ENCODE results near the gene IL15. TPM values are rescaled to one million over a fixed set of nuclear protein-coding genes. Genes with fewer than 3 reads are reported as not detected.

Gene IL15
- total and polyA plus RNA-seq, 12 donors = 1.4 to 19.6 (median 2.0) TPM

- no peak for ATAC-seq
- H3K4me1 ChIP-seq = peaks cover 0 to 56% (median 4%) of the 10 kb centered on the region in 9 donors
Measured at GRCh38 chr4:141646969-141647368, 10.6 kb downstream of the IL15 start.

GRCh38 chr4:141647966-141648365, 11.6 kb downstream of the IL15 start:
- Histone ChIP-seq H3K27ac (peak overlapping the region in 2 of 10 donors; percentile 49 to 54), H3K27me3 (no peaks in the 10 kb centered on the region), H3K9me3 (no peaks in the 10 kb centered on the region), H3K4me1 (peaks cover 0 to 55% (median 14%) of the 10 kb centered on the region in 9 donors), H3K36me3 (no peaks in the 10 kb centered on the region), H3K4me3 (no peak overlapping the region)
- WGBS, 2 donors = 45 to 53% methylated on average over 1 of the region's 1 CpG
- DNase-seq (no peak), ATAC-seq (peak in 1 of 8 donors; percentile 16)
- TF ChIP-seq CTCF (IDR thresholded peaks at IDR 0.05) = no peak
- intact Hi-C loops (cut with DNase I) = no loop called here

More at GRCh38 chr4:141646969-141647368, 10.6 kb downstream of the IL15 start:
- Histone ChIP-seq H3K4me3 (no peak overlapping the region), H3K36me3 (no peaks in the 10 kb centered on the region), H3K27me3 (no peaks in the 10 kb centered on the region), H3K27ac (peak overlapping the region in 1 of 10 donors; percentile 54), H3K9me3 (no peaks in the 10 kb centered on the region)
- no peak for TF ChIP-seq CTCF (IDR thresholded peaks at IDR 0.05)
- intact Hi-C loops (cut with DNase I) = no loop called here
- 50 to 63% methylated on average over 3 of the region's 3 CpGs for WGBS, 2 donors
- no peak for DNase-seq

GRCh38 chr4:141652161-141652778, 15.9 kb downstream of the IL15 start:
- Histone ChIP-seq H3K9me3 (no peaks in the 10 kb centered on the region), H3K4me1 (peaks cover 0 to 53% (median 24%) of the 10 kb centered on the region in 9 donors), H3K27ac (peak overlapping the region in 8 of 10 donors; percentile 0 to 53 (median 28)), H3K27me3 (no peaks in the 10 kb centered on the region), H3K36me3 (no peaks in the 10 kb centered on the region), H3K4me3 (no peak overlapping the region)
- 15% methylated on average over 4 of the region's 4 CpGs for WGBS, 2 donors
- no peak for TF ChIP-seq CTCF (IDR thresholded peaks at IDR 0.05)
- DNase-seq (no peak), ATAC-seq (peak in 6 of 8 donors; percentile 51 to 70 (median 64))
- intact Hi-C loops (cut with DNase I) = no loop called here

GRCh38 chr4:141654098-141654497, 17.7 kb downstream of the IL15 start:
- DNase-seq = peak; percentile 38 to 66
- H3K27ac ChIP-seq = peak overlapping the region in 7 of 10 donors; percentile 10 to 42 (median 32)
- no peaks in the 10 kb centered on the region for H3K36me3 ChIP-seq
- peak; percentile 72 to 95 (median 81) for ATAC-seq
- no peaks in the 10 kb centered on the region for H3K9me3 ChIP-seq
- H3K4me1 ChIP-seq = peaks cover 0 to 36% (median 24%) of the 10 kb centered on the region in 9 donors
- H3K27me3 ChIP-seq = no peaks in the 10 kb centered on the region
- no peak overlapping the region for H3K4me3 ChIP-seq
- intact Hi-C loops (cut with DNase I) = no loop called here
- TF ChIP-seq CTCF (IDR thresholded peaks at IDR 0.05) = peak in 6 of 9 donors; percentile 47 to 67 (median 54)
